IPS-15b (cell line): ENCODE data around the gene PRDX5.

ENCODE experiments used
- H3K27me3 ChIP-seq: one replicate; pipeline ENCODE4 v1.6.1; 2013; ENCODE audit warnings: low read length; ENCODE audit not compliant: control insufficient read depth, insufficient read depth
- H3K36me3 ChIP-seq: one replicate; pipeline ENCODE4 v1.6.1; 2013; ENCODE audit warnings: low read length; ENCODE audit not compliant: control insufficient read depth, insufficient read depth
- H3K4me1 ChIP-seq: one replicate; pipeline ENCODE4 v1.6.1; 2013; ENCODE audit warnings: mild to moderate bottlenecking, low read length; ENCODE audit not compliant: control insufficient read depth, insufficient read depth
- H3K4me3 ChIP-seq: one replicate; pipeline ENCODE4 v1.5.1; 2013; ENCODE audit warnings: low read depth, low read length
- H3K9ac ChIP-seq: one replicate; pipeline ENCODE4 v1.6.1; 2013; ENCODE audit warnings: low read depth, mild to moderate bottlenecking, low read length
- H3K9me3 ChIP-seq: one replicate; pipeline ENCODE4 v1.6.1; 2013; ENCODE audit warnings: mild to moderate bottlenecking, low read length; ENCODE audit not compliant: control insufficient read depth, insufficient read depth

Gene PRDX5

DNA sequence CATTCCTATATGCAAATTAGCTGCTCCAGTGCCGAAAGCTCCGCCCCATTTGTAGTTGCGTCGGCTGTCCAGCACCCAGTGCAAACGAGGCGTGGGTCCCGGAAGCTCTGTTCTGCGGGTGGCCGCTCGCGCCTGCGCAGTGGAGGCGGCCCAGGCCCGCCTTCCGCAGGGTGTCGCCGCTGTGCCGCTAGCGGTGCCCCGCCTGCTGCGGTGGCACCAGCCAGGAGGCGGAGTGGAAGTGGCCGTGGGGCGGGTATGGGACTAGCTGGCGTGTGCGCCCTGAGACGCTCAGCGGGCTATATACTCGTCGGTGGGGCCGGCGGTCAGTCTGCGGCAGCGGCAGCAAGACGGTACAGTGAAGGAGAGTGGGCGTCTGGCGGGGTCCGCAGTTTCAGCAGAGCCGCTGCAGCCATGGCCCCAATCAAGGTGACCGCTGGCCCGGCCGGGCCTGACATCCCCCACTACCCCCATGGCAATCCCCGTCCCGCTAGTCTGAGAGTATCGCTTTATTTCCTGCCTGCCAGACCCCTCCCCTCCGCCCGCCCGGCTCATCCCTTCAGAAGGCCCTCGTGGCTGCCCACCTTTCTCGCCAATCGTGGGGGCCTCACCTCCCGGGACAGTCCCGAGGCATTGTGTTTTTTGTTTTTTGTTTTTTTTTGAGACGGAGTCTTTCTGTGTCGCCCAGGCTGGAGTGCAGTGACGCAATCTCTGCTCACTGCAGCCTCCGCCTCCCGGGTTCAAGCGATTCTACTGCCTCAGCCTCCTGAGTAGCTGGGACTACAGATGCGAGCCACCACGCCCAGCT lies at the start of gene PRDX5:
Gene PRDX5, plus strand, starts transcription at position 161 of the 805 bp plus-strand sequence. Its CDS starts 95 bp downstream, at position 256.
- Histone ChIP-seq H3K36me3 (peaks cover 41% of the 10 kb centered on the region), H3K4me1 (no peaks in the 10 kb centered on the region), H3K4me3 (peak within 1 kb of the TSS; percentile 92), H3K27me3 (no peaks in the 10 kb centered on the region), H3K9ac (peak within 1 kb of the TSS; percentile 87), H3K9me3 (no peaks in the 10 kb centered on the region)

DNA sequence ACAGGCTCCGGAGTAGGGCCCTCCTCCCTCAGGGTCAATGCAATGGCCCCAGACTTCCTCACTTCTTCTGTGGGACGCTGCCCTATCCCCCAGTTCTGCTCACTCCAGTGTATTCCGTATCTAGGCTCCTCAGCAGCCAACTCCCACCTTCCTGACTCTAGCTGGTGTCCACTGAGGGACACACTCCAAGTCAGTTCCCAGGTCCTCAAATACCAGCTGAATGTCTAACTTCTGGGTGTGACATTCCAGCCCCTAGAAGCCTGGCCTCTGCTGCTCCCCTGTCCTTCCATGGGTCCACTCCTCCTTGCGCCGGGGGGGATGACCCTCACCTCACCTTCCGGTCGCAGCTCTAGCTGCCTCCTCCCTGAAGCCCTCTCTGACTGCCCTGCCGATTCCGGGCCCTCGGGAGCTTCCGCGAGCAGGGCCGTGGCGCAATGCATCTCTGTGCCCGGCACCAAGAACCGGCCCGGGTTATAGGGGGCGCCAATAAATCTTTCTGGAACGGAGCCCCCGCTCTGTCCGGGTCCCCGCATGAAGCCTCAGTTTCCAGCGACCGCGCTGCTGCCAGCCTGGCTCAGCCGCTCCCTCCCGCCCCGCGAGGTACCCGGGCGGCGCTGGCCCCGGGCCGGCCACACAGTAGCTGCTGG lies 48.9 kb upstream of the PRDX5 start:
- H3K27me3 ChIP-seq = no peaks in the 10 kb centered on the region
- H3K4me3 ChIP-seq = peak overlapping the region; percentile 65
- H3K9me3 ChIP-seq = no peaks in the 10 kb centered on the region
- H3K9ac ChIP-seq = peak overlapping the region; percentile 89
- no peaks in the 10 kb centered on the region for H3K4me1 ChIP-seq
- peaks cover 32% of the 10 kb centered on the region for H3K36me3 ChIP-seq

DNA sequence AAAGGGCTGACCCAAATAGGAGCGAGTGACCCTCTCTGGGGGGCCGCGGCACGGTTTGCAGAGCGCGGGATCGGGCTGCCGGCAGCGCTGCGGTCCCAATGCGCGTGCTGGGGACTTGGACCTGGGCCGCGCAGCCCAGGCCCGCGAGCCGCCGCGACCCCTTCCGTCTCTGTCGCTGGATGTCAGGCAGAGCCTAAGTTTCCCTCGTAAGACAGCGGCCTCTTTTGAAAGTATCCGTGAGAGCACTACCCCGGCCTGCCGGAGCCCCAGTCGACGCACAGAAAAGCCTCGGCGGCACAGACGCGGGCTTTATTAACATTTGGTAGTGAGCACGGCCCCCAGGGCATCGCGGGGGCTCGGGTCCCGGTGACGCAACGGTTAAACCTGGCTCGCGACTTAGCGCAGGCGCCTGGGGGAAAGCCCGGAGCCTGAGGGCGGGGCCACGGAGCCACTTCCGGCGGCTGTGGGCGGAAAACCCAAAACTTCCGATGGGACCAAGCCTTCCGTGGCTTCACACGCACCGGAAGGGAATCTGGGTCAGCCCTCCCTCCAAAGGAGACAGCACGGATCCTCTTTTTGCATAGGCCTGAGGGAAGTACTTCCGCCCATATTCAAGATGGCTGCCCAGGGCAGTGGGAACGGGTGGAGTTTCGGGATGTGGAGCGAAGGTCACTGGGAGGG lies 48.2 kb upstream of the PRDX5 start:
- no peaks in the 10 kb centered on the region for H3K27me3 ChIP-seq
- peak overlapping the region; percentile 98 for H3K9ac ChIP-seq
- no peaks in the 10 kb centered on the region for H3K9me3 ChIP-seq
- H3K4me3 ChIP-seq = peak overlapping the region; percentile 99
- H3K36me3 ChIP-seq = peaks cover 25% of the 10 kb centered on the region
- H3K4me1 ChIP-seq = no peaks in the 10 kb centered on the region

DNA sequence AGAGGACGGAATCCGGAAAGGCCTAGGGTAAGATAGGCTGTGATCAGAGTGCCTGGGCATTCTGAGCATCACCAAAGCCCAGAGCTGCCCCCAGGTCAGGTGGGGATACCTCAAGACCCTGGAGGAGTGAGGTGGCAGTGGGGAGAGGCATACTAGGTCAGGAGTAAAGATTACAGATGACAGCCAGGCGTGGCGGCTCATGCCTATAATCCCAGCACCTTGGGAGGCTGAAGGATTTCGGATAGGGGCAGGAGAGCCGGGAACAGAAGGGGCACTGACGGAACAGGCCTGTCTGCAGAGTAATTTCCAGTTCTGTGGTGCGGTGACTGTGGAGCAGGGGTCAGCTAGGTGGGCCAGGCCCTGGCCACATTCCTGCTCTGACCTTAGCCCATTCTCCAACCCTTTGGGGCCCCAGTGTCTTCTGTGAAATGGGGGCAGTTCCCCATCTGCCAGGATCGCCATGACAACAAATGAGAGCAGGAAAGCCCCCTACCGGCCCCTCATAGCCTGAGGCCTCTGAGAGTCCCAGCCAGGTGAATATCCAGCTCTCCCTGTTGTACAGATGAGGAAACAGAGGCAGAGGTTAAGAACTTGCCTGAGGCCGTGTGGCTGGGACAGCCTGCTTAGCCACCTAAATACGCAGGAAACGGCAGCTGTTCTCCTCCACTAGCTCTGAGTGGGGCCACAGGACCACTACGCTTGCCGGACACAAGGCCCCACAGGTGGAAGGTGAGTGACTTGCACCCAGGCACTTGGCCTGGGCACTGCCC lies 42.7 kb upstream of the PRDX5 start:
- no peak overlapping the region for H3K4me3 ChIP-seq
- H3K9me3 ChIP-seq = no peaks in the 10 kb centered on the region
- no peak overlapping the region for H3K9ac ChIP-seq
- peaks cover 7% of the 10 kb centered on the region for H3K36me3 ChIP-seq
- H3K4me1 ChIP-seq = no peaks in the 10 kb centered on the region
- no peaks in the 10 kb centered on the region for H3K27me3 ChIP-seq

DNA sequence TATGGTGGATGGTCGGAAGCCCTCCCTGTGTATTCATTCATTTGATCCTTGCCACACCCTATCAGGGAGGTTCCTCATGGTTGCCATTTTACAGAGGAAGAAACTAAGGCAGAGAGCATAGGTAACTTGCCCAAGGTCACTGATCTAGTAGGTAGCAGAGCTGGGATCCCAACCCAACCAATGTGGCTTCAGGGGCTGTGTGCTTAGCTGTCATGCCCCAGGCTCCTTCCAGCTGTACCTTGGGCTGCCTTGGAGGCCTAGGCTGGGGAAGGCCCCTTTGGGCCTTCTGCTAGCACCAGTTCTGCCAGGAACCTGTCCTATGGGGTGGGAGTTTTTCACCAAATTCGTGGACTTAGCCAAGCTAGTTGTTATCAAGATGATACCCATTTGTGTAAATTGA lies 42.1 kb upstream of the PRDX5 start:
- no peaks in the 10 kb centered on the region for H3K4me1 ChIP-seq
- H3K9ac ChIP-seq = no peak overlapping the region

DNA sequence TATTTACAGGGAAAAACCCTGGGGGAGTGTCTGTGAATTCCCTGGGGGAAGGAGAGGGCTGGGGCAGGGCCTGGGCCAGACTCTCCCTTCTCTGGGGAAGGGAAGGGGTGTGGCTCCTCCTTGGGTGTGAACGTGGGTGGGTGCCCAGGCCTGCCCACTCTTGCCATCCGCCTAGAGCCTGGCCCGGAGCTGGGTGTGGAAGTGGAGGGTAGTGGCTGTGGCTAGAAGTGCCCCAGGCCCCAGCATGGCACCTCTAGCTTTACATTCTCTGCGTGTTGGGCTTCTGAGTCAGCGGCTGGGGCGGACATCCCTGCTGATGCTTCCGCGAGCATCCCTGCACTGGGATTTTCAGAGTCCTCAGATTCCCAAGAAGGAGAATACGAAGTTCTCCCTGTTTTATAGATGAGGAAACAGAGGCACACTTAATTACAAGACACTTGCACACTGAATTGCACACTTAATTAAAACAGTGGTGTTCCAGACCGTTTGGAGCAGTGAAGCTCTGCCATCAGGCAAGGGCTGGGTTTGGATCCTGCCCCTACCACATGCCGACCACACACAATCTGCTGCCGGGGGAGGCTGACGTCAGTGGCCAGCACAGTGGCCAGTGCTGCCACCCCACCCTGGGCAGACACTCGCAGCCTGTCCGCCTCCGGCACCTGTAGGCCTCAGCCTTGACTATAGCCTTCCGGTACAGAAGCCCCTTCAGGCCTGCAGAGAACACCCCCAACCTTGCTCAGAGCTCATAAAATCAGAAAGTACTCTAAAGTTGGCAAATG lies 41.1 kb upstream of the PRDX5 start:
- no peaks in the 10 kb centered on the region for H3K9me3 ChIP-seq
- H3K27me3 ChIP-seq = no peaks in the 10 kb centered on the region
- H3K4me1 ChIP-seq = no peaks in the 10 kb centered on the region
- no peak overlapping the region for H3K9ac ChIP-seq
- H3K36me3 ChIP-seq = peaks cover 7% of the 10 kb centered on the region
- no peak overlapping the region for H3K4me3 ChIP-seq

More for the DNA sequence above, 42.1 kb upstream of the PRDX5 start:
- H3K36me3 ChIP-seq = peaks cover 7% of the 10 kb centered on the region
- H3K9me3 ChIP-seq = no peaks in the 10 kb centered on the region
- no peaks in the 10 kb centered on the region for H3K27me3 ChIP-seq
- no peak overlapping the region for H3K4me3 ChIP-seq

DNA sequence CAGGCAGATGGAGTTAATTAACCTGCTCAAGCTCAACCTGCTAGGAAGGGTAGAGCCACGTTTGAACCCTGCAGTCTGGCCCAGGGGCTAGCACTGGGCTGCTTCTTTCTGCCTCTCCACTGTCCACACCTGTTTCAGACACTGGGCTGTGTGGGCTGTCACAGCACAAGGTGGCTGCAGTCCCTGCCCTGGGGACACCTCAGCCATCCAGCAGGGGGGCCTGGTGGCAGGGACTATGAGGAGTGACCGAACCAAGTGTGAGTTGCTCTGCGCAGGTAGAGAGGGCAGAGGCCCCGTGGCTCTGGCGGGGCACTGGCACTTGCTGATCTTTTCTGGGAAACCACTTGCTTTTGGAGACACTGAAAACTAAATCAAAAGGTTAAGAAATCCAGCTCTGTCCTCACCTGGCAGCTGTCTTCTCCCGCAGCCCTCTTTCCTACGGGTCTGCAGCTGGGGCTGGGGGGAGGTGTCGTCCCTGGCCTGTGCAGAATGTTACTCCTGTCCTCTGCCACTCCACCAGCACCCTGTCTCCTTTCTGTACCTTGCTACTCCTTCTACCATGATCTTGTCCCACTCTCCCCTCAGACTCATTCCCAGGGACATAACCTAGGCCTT lies 39.2 kb upstream of the PRDX5 start:
- Histone ChIP-seq H3K9me3 (no peaks in the 10 kb centered on the region), H3K9ac (no peak overlapping the region), H3K4me3 (no peak overlapping the region), H3K36me3 (peaks cover 3% of the 10 kb centered on the region), H3K27me3 (no peaks in the 10 kb centered on the region), H3K4me1 (no peaks in the 10 kb centered on the region)

DNA sequence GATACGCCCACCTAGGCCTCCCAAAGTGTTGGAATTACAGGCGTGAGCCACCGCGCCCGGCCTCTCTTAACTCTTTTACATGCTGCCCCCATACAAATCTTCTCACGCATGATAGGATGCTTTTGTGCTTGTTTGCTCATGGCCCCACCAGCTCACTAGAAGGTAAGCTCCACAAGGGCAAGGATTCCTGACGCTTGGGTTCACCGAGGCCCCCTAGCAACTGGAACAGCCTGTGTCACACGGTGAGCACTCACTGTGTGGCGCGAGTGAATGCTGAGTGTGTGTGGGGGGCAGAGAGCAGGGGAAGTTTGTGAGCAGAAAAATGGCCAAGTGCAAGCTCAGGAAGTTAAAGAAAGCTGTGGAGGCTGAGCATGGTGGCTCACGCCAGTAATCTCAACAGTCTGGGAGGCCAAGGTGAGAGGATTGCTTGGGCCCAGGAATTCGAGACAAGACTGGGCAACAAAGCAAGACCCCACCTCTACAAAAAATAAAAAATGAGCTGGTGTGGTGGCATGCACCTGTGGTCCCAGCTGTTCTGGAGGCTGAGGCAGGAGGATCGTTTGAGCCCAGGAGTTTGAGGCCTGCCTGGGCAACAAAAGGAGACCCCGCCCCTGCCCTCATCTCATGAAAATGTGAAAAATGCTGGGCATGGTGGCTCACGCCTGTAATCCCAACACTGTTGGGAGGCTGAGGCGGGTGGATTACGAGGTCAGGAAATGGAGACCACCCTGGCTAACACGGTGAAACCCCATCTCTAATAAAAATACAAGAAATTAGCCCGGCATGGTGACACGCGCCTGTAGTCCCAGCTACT lies 35.8 kb upstream of the PRDX5 start:
- no peaks in the 10 kb centered on the region for H3K27me3 ChIP-seq
- H3K36me3 ChIP-seq = no peaks in the 10 kb centered on the region
- no peak overlapping the region for H3K4me3 ChIP-seq
- no peak overlapping the region for H3K9ac ChIP-seq
- H3K4me1 ChIP-seq = no peaks in the 10 kb centered on the region
- H3K9me3 ChIP-seq = no peaks in the 10 kb centered on the region

DNA sequence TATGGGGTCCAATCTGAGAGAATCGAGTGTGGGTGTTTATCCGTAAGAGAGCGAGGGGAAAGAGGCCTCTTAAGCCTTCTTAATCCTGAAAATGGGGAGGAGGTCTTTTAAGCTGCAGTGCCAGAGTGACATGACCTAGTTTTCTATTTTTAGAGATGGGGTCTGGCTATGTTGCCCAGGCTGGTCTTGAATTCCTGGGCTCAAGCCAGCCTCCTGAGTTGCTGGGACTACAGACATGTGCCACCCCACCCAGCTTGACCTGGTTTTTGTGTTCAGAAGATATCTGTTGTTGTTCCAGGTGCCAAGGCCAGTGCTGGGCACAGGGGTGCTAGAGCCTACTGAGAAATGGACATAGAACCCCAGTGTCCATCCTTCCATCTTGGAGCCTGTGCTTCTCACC lies 34.8 kb upstream of the PRDX5 start:
- no peaks in the 10 kb centered on the region for H3K4me1 ChIP-seq
- peaks cover 2% of the 10 kb centered on the region for H3K27me3 ChIP-seq
- H3K9ac ChIP-seq = no peak overlapping the region
- H3K9me3 ChIP-seq = no peaks in the 10 kb centered on the region
- no peaks in the 10 kb centered on the region for H3K36me3 ChIP-seq
- no peak overlapping the region for H3K4me3 ChIP-seq
